BJ (cell line): ENCODE results near the gene DCN. TPM values are rescaled to one million over a fixed set of nuclear protein-coding genes. Genes with fewer than 3 reads are reported as not detected.

Experiments
- CTCF ChIA-PET: fragments of 350-600 bp; formaldehyde crosslinking; extraction: SDS; loops from one replicate; lab custom pipeline; 2021; ENCODE audit warnings: antibody characterized with exemption, inconsistent platforms; lab: Yijun Ruan, JAX
- POLR2A ChIA-PET: fragments of 300-600 bp; sonication (Branson Sonifier 250); formaldehyde crosslinking; extraction: SDS; loops from one replicate; lab custom pipeline; 2021; ENCODE audit warnings: antibody characterized with exemption; lab: Charles Lee
- DNase-seq: peaks from one replicate; pipeline ENCODE4 v3.0.0-alpha.2; 2011; ENCODE audit warnings: low read depth
- H3K27me3 ChIP-seq: 2 replicates; pipeline ENCODE4 v1.6.0; 2011; ENCODE audit warnings: low read length; ENCODE audit not compliant: control insufficient read depth, insufficient read depth
- H3K36me3 ChIP-seq: 2 replicates; pipeline ENCODE4 v1.5.1; 2011; ENCODE audit warnings: low read length; ENCODE audit not compliant: control insufficient read depth, insufficient read depth
- H3K4me3 ChIP-seq: 2 replicates; pipeline ENCODE4 v1.5.1; 2011; ENCODE audit warnings: low read depth, mild to moderate bottlenecking, control low read depth, low read length
- CTCF ChIP-seq: IDR thresholded peaks from 2 replicates; pipeline ENCODE4 v1.5.1; 2011; ENCODE audit warnings: low read depth, mild to moderate bottlenecking, control low read depth, inconsistent platforms, low read length, moderate library complexity; ENCODE audit not compliant: insufficient read depth
- polyA minus RNA-seq: library from RNA; depleted of rRNA, polyadenylated mRNA; stranded (reverse); fragments of >200 nt; gene quantifications from 2 replicates; pipeline ENCODE4 v1.2.3, GENCODE V29; 2011; rRNA and poly(A)+ RNA removed
- polyA plus RNA-seq: library from polyadenylated mRNA; depleted of rRNA; stranded (reverse); fragments of >200 nt; gene quantifications from 2 replicates; pipeline ENCODE4 v1.2.3, GENCODE V29; 2011; rRNA removed

Gene DCN
- 823 and 944 TPM in 2 replicates for polyA plus RNA-seq
- 161 and 191 TPM in 2 replicates for polyA minus RNA-seq

DNA sequence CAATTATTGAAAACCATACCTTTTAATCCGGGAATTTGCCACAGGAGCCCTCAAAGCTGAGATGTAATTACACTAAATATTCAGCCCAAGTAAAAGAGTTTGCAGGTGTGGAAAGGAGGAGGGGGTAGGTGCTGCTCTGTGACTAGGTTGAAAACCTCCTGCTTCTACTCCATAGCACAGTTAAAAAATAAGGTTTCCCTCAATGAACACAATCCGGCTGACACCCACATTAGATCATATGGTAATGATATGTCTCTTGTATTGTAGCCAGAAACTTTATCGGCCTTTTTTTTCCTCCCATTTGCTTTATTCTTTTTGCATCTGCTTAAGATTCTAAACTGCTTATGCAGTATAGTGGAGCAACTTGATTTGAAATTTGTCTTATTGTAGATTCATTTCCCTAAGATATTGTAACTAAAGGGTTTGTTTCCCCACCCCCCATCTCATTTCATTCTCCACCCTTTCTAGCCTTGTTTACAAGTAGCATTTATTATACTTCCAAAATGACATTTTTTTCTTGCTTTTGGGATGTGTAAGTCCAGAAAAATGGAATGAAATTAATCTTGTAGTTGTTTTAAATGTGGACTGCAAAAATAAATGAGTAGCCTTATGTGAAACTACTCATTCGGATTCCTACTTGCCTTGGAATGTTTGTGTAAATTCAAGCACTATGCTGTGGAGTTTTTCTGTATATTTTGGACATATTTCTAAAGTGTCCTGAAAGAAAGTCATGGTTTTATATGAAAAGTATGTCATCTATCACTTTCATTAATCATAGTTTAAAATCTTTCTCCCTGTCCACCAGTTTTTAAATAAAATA, at the start of gene DCN:
Gene DCN (minus strand): TSS at position 182 of the 820 bp plus-strand sequence. CDS start 4,265 bp downstream, outside the sequence.
- POLR2A ChIA-PET: no interaction called here
- Histone ChIP-seq H3K4me3 (peak within 1 kb of the TSS; percentile 44), H3K36me3 (no peaks in the 10 kb centered on the region), H3K27me3 (no peaks in the 10 kb centered on the region)
- CTCF ChIA-PET: interaction anchor here (1.2 to 7.3 kb wide), 2 partner anchors 146 to 205 kb away, joined by 5 to 43 read pairs; no protein-coding TSS in a partner anchor
- DNase-seq: no peak
- no peak for TF ChIP-seq CTCF

GRCh38 chr12:91230841-91231240, 48.2 kb upstream of the DCN start:
- TF ChIP-seq CTCF: no peak
- H3K4me3 ChIP-seq: no peak overlapping the region
- DNase-seq: no peak
- no peaks in the 10 kb centered on the region for H3K36me3 ChIP-seq
- ChIA-PET POLR2A (no interaction called here), CTCF (interaction anchor here (0.9 kb wide), 1 partner anchor 12 kb away, joined by 3 read pairs; no protein-coding TSS in a partner anchor)
- no peaks in the 10 kb centered on the region for H3K27me3 ChIP-seq

DNA sequence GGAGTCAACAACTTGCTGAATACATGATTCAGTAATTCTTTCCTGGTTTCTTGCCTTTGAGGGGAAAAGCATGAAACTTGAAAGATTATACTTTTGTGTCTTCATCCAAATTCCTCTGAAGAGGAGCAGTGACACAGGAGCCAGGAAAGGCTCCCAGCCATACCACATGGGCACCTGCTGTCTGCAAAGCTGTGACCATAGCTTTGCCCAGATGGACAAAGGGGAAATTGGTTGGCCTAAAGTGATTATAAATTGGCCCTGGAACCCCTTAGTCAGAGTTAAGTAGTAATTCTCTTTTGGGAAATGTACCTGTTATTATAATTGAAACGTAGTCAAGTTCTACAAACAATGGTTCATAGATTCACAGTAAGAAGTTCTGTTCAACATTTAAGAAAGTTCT, 44.3 kb upstream of the DCN start:
- Histone ChIP-seq H3K36me3 (no peaks in the 10 kb centered on the region), H3K27me3 (no peaks in the 10 kb centered on the region), H3K4me3 (no peak overlapping the region)
- POLR2A ChIA-PET: no interaction called here
- CTCF ChIA-PET: interaction anchor here (0.7 to 1.1 kb wide), 2 partner anchors 9 to 102 kb away, joined by 3 read pairs; no protein-coding TSS in a partner anchor
- DNase-seq: no peak
- no peak for TF ChIP-seq CTCF

- DNase-seq: no peak
- H3K4me3 ChIP-seq: no peak overlapping the region
- H3K36me3 ChIP-seq: no peaks in the 10 kb centered on the region
- no peak for TF ChIP-seq CTCF
- no peaks in the 10 kb centered on the region for H3K27me3 ChIP-seq
- ChIA-PET POLR2A (interaction anchor here (0.7 kb wide), 1 partner anchor 87 kb away, joined by 4 read pairs; no protein-coding TSS in a partner anchor), CTCF (interaction anchor here (1.5 kb wide), 1 partner anchor 16 kb away, joined by 4 read pairs; no protein-coding TSS in a partner anchor)
Measured at GRCh38 chr12:91225316-91225715, 42.7 kb upstream of the DCN start.

- DNase-seq: no peak
- H3K27me3 ChIP-seq: no peaks in the 10 kb centered on the region
- CTCF ChIA-PET: interaction anchor here (0.7 to 1.5 kb wide), 2 partner anchors 15 to 88 kb away, joined by 3 to 4 read pairs; no protein-coding TSS in a partner anchor
- TF ChIP-seq CTCF: no peak
- POLR2A ChIA-PET: interaction anchor here (0.7 kb wide), 1 partner anchor 86 kb away, joined by 4 read pairs; no protein-coding TSS in a partner anchor
- H3K36me3 ChIP-seq: no peaks in the 10 kb centered on the region
- H3K4me3 ChIP-seq: no peak overlapping the region
Measured at GRCh38 chr12:91224401-91224800, 41.8 kb upstream of the DCN start.
